GM23338 (cell line): ENCODE results near the gene TRUB2. TPM values are rescaled to one million over a fixed set of nuclear protein-coding genes. Genes with fewer than 3 reads are reported as not detected.
"Not testable (repeated sequence)": the region's sequence is repeated elsewhere in the genome, so short reads cannot be mapped to it uniquely, and the experiment has no call there.

ENCODE experiments used
- ATAC-seq: fragments of 200-7000 bp; cut with Tn5 transposase; 3 replicates; pipeline ENCODE4 v1.9.1; 2020
- DNase-seq: peaks from one replicate; pipeline ENCODE4 v3.0.0-alpha.2; 2015; ENCODE audit warnings: low spot score
- H2AFZ ChIP-seq: fragments of 200-600 bp; sonication (generic); 2 replicates; pipeline ENCODE4 v1.8.0; 2016; ENCODE audit warnings: antibody characterized with exemption, mild to moderate bottlenecking, moderate library complexity
- H3F3A ChIP-seq: fragments of 200-600 bp; sonication (generic); replicated peaks from 2 replicates; pipeline ENCODE4 v1.8.0; 2017; ENCODE audit warnings: antibody characterized with exemption, mixed run types, low read depth
- H3K27ac ChIP-seq: fragments of 200-600 bp; sonication (generic); 2 replicates; pipeline ENCODE4 v1.6.1; 2016; ENCODE audit warnings: low read depth
- H3K27me3 ChIP-seq: fragments of 200-600 bp; sonication (generic); 2 replicates; pipeline ENCODE4 v1.8.0; 2016; ENCODE audit warnings: mild to moderate bottlenecking, mixed run types, moderate library complexity; ENCODE audit not compliant: insufficient read depth
- H3K36me3 ChIP-seq: fragments of 200-600 bp; sonication (generic); 2 replicates; pipeline ENCODE4 v1.8.0; 2016; ENCODE audit warnings: mild to moderate bottlenecking; ENCODE audit not compliant: insufficient read depth
- H3K4me1 ChIP-seq: fragments of 200-600 bp; sonication (generic); 2 replicates; pipeline ENCODE4 v1.8.0; 2016; ENCODE audit warnings: mild to moderate bottlenecking, moderate library complexity; ENCODE audit not compliant: insufficient read depth
- H3K4me2 ChIP-seq: fragments of 200-600 bp; sonication (generic); 2 replicates; pipeline ENCODE4 v1.7.1; 2017; ENCODE audit warnings: mixed run types
- H3K4me3 ChIP-seq: fragments of 200-600 bp; sonication (generic); 2 replicates; pipeline ENCODE4 v1.6.1; 2016; ENCODE audit warnings: mixed run types
- H3K79me2 ChIP-seq: fragments of 200-600 bp; sonication (generic); replicated peaks from 2 replicates; pipeline ENCODE4 v1.8.0; 2017; ENCODE audit warnings: mild to moderate bottlenecking; ENCODE audit not compliant: insufficient read depth
- H3K9me2 ChIP-seq: fragments of 200-600 bp; sonication (generic); 2 replicates; pipeline ENCODE4 v1.8.0; 2017; ENCODE audit not compliant: insufficient read depth
- H4K20me1 ChIP-seq: fragments of 200-600 bp; sonication (generic); replicated peaks from 2 replicates; pipeline ENCODE4 v1.8.0; 2017; ENCODE audit warnings: mild to moderate bottlenecking; ENCODE audit not compliant: insufficient read depth
- H3K27ac Mint-ChIP-seq: 2 replicates; pipeline ENCODE4 v1.8.0; 2020; ENCODE audit warnings: inconsistent platforms, mild to moderate bottlenecking, moderate library complexity, mixed read lengths
- H3K27me3 Mint-ChIP-seq: 3 replicates; pipeline ENCODE4 v1.8.0; 2022; ENCODE audit warnings: low read depth, mild to moderate bottlenecking, moderate library complexity, mixed read lengths, inconsistent platforms; ENCODE audit not compliant: insufficient read depth, poor library complexity
- H3K36me3 Mint-ChIP-seq: 3 replicates; pipeline ENCODE4 v1.8.0; 2021; ENCODE audit warnings: low read depth, mild to moderate bottlenecking, inconsistent platforms, moderate library complexity, mixed read lengths
- H3K4me1 Mint-ChIP-seq: 3 replicates; pipeline ENCODE4 v1.8.0; 2020; ENCODE audit warnings: mild to moderate bottlenecking, inconsistent platforms, mixed read lengths
- H3K4me3 Mint-ChIP-seq: 3 replicates; pipeline ENCODE4 v1.8.0; 2021; ENCODE audit warnings: moderate library complexity, mild to moderate bottlenecking, inconsistent platforms, mixed read lengths
- H3K9me3 Mint-ChIP-seq: 3 replicates; pipeline ENCODE4 v1.8.0; 2020; ENCODE audit warnings: moderate library complexity, mild to moderate bottlenecking, inconsistent platforms, mixed read lengths
- EZH2 ChIP-seq: fragments of 200-600 bp; sonication (generic); IDR thresholded peaks from one replicate; pipeline ENCODE4 v1.8.0; 2017; ENCODE audit warnings: antibody characterized with exemption, mild to moderate bottlenecking, low read depth; ENCODE audit not compliant: unreplicated experiment
- JUNB ChIP-seq: IDR thresholded peaks from one replicate; pipeline ENCODE4 v1.6.1; 2016; ENCODE audit warnings: antibody characterized with exemption; ENCODE audit not compliant: unreplicated experiment
- POLR2AphosphoS5 ChIP-seq: IDR thresholded peaks from 2 replicates; pipeline ENCODE4 v1.6.1; 2016; ENCODE audit warnings: antibody characterized with exemption, low read depth
- ZNF114 ChIP-seq: fragments of 250-450 bp; sonication (Bioruptor Pico); IDR thresholded peaks from 2 replicates; pipeline ENCODE4 v1.5.0; 2020; ENCODE audit warnings: mild to moderate bottlenecking, moderate library complexity
- ZNF331 ChIP-seq: fragments of 250-450 bp; sonication (Bioruptor Pico); IDR thresholded peaks from 2 replicates; pipeline ENCODE4 v1.5.0; 2020; ENCODE audit warnings: low read depth, mild to moderate bottlenecking, moderate library complexity
- polyA plus RNA-seq: library from polyadenylated mRNA; unstranded; fragments of >200 nt; fragmentation: Nextera tagmentation; extraction: Ambion mirVana; gene quantifications from 2 replicates; pipeline ENCODE4 v1.2.1, GENCODE V29; 2016
- total RNA-seq: library from RNA; depleted of rRNA; stranded (reverse); fragments of >200 nt; shearing (Covaris generic); gene quantifications from 2 replicates; pipeline ENCODE4 v1.2.3, GENCODE V29; 2014
- TF ChIP-seq, protein P1 (sequence below): fragments of 250-450 bp; sonication (Bioruptor Pico); IDR thresholded peaks from 2 replicates; pipeline ENCODE4 v1.5.0; 2020; ENCODE audit warnings: mild to moderate bottlenecking, moderate library complexity

The TRUB2 gene
- total and polyA plus RNA-seq, 2 experiments from 2014 or later: 15.4 to 31.4 TPM

- no peak overlapping the region for H2AFZ ChIP-seq
- no peak for TF ChIP-seq ZNF114
- TF ChIP-seq ZNF331 (CRISPR knock-in tag): no peak
- TF ChIP-seq, protein P1, sequence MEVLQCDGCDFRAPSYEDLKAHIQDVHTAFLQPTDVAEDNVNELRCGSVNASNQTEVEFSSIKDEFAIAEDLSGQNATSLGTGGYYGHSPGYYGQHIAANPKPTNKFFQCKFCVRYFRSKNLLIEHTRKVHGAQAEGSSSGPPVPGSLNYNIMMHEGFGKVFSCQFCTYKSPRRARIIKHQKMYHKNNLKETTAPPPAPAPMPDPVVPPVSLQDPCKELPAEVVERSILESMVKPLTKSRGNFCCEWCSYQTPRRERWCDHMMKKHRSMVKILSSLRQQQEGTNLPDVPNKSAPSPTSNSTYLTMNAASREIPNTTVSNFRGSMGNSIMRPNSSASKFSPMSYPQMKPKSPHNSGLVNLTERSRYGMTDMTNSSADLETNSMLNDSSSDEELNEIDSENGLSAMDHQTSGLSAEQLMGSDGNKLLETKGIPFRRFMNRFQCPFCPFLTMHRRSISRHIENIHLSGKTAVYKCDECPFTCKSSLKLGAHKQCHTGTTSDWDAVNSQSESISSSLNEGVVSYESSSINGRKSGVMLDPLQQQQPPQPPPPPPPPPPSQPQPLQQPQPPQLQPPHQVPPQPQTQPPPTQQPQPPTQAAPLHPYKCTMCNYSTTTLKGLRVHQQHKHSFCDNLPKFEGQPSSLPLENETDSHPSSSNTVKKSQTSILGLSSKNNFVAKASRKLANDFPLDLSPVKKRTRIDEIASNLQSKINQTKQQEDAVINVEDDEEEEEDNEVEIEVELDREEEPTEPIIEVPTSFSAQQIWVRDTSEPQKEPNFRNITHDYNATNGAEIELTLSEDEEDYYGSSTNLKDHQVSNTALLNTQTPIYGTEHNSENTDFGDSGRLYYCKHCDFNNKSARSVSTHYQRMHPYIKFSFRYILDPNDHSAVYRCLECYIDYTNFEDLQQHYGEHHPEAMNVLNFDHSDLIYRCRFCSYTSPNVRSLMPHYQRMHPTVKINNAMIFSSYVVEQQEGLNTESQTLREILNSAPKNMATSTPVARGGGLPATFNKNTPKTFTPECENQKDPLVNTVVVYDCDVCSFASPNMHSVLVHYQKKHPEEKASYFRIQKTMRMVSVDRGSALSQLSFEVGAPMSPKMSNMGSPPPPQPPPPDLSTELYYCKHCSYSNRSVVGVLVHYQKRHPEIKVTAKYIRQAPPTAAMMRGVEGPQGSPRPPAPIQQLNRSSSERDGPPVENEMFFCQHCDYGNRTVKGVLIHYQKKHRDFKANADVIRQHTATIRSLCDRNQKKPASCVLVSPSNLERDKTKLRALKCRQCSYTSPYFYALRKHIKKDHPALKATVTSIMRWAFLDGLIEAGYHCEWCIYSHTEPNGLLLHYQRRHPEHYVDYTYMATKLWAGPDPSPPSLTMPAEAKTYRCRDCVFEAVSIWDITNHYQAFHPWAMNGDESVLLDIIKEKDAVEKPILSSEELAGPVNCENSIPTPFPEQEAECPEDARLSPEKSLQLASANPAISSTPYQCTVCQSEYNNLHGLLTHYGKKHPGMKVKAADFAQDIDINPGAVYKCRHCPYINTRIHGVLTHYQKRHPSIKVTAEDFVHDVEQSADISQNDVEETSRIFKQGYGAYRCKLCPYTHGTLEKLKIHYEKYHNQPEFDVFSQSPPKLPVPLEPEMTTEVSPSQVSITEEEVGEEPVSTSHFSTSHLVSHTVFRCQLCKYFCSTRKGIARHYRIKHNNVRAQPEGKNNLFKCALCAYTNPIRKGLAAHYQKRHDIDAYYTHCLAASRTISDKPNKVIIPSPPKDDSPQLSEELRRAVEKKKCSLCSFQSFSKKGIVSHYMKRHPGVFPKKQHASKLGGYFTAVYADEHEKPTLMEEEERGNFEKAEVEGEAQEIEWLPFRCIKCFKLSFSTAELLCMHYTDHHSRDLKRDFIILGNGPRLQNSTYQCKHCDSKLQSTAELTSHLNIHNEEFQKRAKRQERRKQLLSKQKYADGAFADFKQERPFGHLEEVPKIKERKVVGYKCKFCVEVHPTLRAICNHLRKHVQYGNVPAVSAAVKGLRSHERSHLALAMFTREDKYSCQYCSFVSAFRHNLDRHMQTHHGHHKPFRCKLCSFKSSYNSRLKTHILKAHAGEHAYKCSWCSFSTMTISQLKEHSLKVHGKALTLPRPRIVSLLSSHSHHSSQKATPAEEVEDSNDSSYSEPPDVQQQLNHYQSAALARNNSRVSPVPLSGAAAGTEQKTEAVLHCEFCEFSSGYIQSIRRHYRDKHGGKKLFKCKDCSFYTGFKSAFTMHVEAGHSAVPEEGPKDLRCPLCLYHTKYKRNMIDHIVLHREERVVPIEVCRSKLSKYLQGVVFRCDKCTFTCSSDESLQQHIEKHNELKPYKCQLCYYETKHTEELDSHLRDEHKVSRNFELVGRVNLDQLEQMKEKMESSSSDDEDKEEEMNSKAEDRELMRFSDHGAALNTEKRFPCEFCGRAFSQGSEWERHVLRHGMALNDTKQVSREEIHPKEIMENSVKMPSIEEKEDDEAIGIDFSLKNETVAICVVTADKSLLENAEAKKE (CRISPR knock-in tag): no peak
- no peak for TF ChIP-seq EZH2
- TF ChIP-seq JUNB: no peak
- no peak for TF ChIP-seq POLR2AphosphoS5
- no peaks in the 10 kb centered on the region for H3K27me3 ChIP-seq
- H3K4me3 ChIP-seq: no peak overlapping the region
- ATAC-seq (no peak), DNase-seq (no peak)
- Mint-ChIP-seq H3K4me1 (peaks cover 9% of the 10 kb centered on the region), H3K4me3 (no peak overlapping the region), H3K9me3 (no peaks in the 10 kb centered on the region; the same call in 2 of the 3 replicates), H3K27me3 (peaks cover 17% of the 10 kb centered on the region), H3K36me3 (no peaks in the 10 kb centered on the region; the same call in 1 of the 3 replicates), H3K27ac (no peak overlapping the region)
- no peaks in the 10 kb centered on the region; the same call in 1 of the 2 replicates for H3K36me3 ChIP-seq
- no peaks in the 10 kb centered on the region for H3K4me1 ChIP-seq
- H3K79me2 ChIP-seq: peaks cover 8% of the 10 kb centered on the region
- H3K27ac ChIP-seq: no peak overlapping the region
- no peaks in the 10 kb centered on the region for H3K9me2 ChIP-seq
- no peaks in the 10 kb centered on the region; the same call in 1 of the 2 replicates for H4K20me1 ChIP-seq
- no peak overlapping the region for H3K4me2 ChIP-seq
- H3F3A ChIP-seq: peaks cover 6% of the 10 kb centered on the region; the same call in 1 of the 2 replicates
These were observed 42.1 kb downstream of the TRUB2 start for GRCh38 chr9:128280084-128280622.

DNA sequence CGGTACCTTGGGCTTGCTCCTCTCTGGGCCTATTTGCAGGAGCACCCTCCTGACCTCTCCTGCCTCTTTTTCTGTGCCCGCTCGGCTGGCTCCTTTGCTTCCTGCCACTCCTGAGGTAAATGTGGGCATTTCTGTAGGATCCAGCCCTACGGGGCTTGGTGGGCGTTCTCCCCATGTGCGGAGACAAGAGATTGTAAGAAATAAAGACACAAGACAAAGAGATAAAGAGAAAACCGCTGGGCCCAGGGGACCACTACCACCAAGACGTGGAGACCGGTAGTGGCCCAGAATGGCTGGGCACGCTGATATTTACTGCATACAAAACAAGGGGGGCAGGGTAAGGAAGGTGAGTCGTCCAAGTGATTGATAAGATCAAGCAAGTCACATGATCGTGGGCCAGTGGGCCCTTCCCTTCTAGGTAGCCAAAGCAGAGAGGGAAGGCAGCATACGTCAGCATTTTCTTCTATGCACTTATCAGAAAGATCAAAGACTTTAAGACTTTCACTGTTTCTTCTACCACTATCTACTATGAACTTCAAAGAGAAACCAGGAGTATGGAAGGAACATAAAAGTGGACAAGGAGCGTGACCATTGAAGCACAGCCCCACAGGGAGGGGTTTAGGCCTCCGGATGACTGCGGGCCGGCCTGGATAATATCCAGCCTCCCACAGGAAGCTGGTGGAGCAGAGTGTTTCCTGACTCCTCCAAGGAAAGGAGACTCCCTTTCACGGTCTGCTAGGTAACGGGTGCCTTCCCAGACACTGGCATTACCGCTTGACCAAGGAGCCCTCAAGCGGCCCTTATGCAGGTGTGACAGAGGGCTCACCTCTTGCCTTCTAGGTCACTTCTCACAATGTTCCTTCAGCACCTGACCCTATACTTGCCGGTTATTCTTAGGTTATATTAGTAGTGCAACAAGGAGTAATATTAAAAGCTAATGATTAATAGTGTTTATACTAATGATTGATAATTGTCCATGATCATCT is 42.9 kb downstream of the TRUB2 start:
- H3K4me3 Mint-ChIP-seq, H3K36me3 Mint-ChIP-seq: not testable (repeated sequence)

More for the DNA sequence above, 42.9 kb downstream of the TRUB2 start:
- H3K4me2 ChIP-seq, H3K4me3 ChIP-seq, H3K9me3 Mint-ChIP-seq, H2AFZ ChIP-seq, H3K4me1 ChIP-seq, H4K20me1 ChIP-seq, DNase-seq, ATAC-seq, H3K36me3 ChIP-seq, H3K27ac ChIP-seq, H3K9me2 ChIP-seq, H3K27me3 ChIP-seq: not testable (repeated sequence)
- Histone ChIP-seq H3K79me2 (peaks cover 15% of the 10 kb centered on the region), H3F3A (peaks cover 12% of the 10 kb centered on the region; the same call in 1 of the 2 replicates)
- peaks cover 17% of the 10 kb centered on the region for H3K27me3 Mint-ChIP-seq
- H3K27ac Mint-ChIP-seq: peak overlapping the region; percentile 32; the same call in 1 of the 2 replicates
- peaks cover 13% of the 10 kb centered on the region for H3K4me1 Mint-ChIP-seq
